ENCODE data around the gene P4HTM.

DNA sequence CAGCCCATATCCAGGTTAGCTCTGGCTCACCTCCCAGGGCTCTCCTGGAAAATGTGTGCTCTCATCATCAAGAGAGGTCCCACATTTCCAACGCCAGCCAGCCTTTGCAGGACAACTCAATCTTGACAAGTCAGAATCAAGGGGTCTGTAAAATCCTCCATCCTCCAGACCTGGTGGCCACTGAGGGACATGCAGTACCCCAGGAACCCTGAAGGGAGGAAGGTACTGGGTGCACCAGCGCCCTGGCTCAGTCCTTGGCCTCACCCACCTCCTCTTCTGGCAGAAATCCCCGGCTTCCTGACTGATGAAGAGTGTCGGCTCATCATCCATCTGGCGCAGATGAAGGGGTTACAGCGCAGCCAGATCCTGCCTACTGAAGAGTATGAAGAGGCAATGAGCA is 11.1 kb downstream of the P4HTM start:
- TF ChIP-seq, protein P1, sequence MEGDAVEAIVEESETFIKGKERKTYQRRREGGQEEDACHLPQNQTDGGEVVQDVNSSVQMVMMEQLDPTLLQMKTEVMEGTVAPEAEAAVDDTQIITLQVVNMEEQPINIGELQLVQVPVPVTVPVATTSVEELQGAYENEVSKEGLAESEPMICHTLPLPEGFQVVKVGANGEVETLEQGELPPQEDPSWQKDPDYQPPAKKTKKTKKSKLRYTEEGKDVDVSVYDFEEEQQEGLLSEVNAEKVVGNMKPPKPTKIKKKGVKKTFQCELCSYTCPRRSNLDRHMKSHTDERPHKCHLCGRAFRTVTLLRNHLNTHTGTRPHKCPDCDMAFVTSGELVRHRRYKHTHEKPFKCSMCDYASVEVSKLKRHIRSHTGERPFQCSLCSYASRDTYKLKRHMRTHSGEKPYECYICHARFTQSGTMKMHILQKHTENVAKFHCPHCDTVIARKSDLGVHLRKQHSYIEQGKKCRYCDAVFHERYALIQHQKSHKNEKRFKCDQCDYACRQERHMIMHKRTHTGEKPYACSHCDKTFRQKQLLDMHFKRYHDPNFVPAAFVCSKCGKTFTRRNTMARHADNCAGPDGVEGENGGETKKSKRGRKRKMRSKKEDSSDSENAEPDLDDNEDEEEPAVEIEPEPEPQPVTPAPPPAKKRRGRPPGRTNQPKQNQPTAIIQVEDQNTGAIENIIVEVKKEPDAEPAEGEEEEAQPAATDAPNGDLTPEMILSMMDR (IDR thresholded peaks at IDR 0.05) = no peak
- TF ChIP-seq EP300 (IDR thresholded peaks at IDR 0.05) (no peak), POLR2A (IDR thresholded peaks at IDR 0.05) (no peak)
